Measurements from ENCODE around the gene SIPA1L3. TPM values are rescaled to one million over a fixed set of nuclear protein-coding genes. Genes with fewer than 3 reads are reported as not detected.
A peak's percentile ranks its signal among the peaks of the same experiment; 100 is the strongest.

Gene SIPA1L3
- total RNA-seq, 1 donor from 2014 or later: 9.4 TPM

- DNase-seq (ENCODE audit: low spot score in 2 of 2): no peak
Measured at GRCh38 chr19:38203197-38203596, 296.2 kb downstream of the SIPA1L3 start.

GRCh38 chr19:38204096-38204495 is 297.1 kb downstream of the SIPA1L3 start:
- FAIRE-seq: no peak
- DNase-seq (ENCODE audit: low spot score in 2 of 2): no peak

More at GRCh38 chr19:38203197-38203596, 296.2 kb downstream of the SIPA1L3 start:
- no peak for FAIRE-seq

GRCh38 chr19:38204728-38205127 is 297.7 kb downstream of the SIPA1L3 start:
- FAIRE-seq (no peak), DNase-seq (ENCODE audit: low spot score in 2 of 2) (no peak)

- FAIRE-seq (no peak), DNase-seq (ENCODE audit: low spot score in 2 of 2) (no peak)
Measured at GRCh38 chr19:38206006-38206745, 299.2 kb downstream of the SIPA1L3 start.

GRCh38 chr19:38206928-38207327 is 299.9 kb downstream of the SIPA1L3 start:
- DNase-seq (ENCODE audit: low spot score in 2 of 2) (no peak), FAIRE-seq (no peak)

GRCh38 chr19:38207543-38207942 is 300.5 kb downstream of the SIPA1L3 start:
- DNase-seq (ENCODE audit: low spot score in 2 of 2) (no peak), FAIRE-seq (no peak)

GRCh38 chr19:38208571-38208970 is 301.6 kb downstream of the SIPA1L3 start:
- FAIRE-seq (no peak), DNase-seq (ENCODE audit: low spot score in 2 of 2) (no peak)

GRCh38 chr19:38209152-38209551 is 302.1 kb downstream of the SIPA1L3 start:
- DNase-seq (ENCODE audit: low spot score in 2 of 2) (no peak), FAIRE-seq (no peak)

- DNase-seq (ENCODE audit: low spot score in 2 of 2): peak; percentile 69 to 76
- no peak for FAIRE-seq
Measured at GRCh38 chr19:38209671-38210457, 302.9 kb downstream of the SIPA1L3 start.

- FAIRE-seq: no peak
- peak; percentile 75 to 86 for DNase-seq (ENCODE audit: low spot score in 2 of 2)
Measured at GRCh38 chr19:38210458-38210987, 303.5 kb downstream of the SIPA1L3 start.

GRCh38 chr19:38211151-38211591 is 304.2 kb downstream of the SIPA1L3 start:
- no peak for FAIRE-seq
- DNase-seq (ENCODE audit: low spot score in 2 of 2): no peak

GRCh38 chr19:38211766-38212165 is 304.8 kb downstream of the SIPA1L3 start:
- no peak for FAIRE-seq
- no peak for DNase-seq (ENCODE audit: low spot score in 2 of 2)

- DNase-seq (ENCODE audit: low spot score in 2 of 2): no peak
- no peak for FAIRE-seq
Measured at GRCh38 chr19:38213469-38213868, 306.5 kb downstream of the SIPA1L3 start.

- DNase-seq (ENCODE audit: low spot score in 2 of 2) (no peak), FAIRE-seq (no peak)
Measured at GRCh38 chr19:38213911-38214625, 307.1 kb downstream of the SIPA1L3 start.

GRCh38 chr19:38216785-38217641 is 310.0 kb downstream of the SIPA1L3 start:
- FAIRE-seq (no peak), DNase-seq (ENCODE audit: low spot score in 2 of 2) (no peak)

GRCh38 chr19:38218204-38218603 is 311.2 kb downstream of the SIPA1L3 start:
- FAIRE-seq (no peak), DNase-seq (ENCODE audit: low spot score in 2 of 2) (no peak)

GRCh38 chr19:38219221-38219620 is 312.2 kb downstream of the SIPA1L3 start:
- no peak for FAIRE-seq
- DNase-seq (ENCODE audit: low spot score in 2 of 2): no peak

GRCh38 chr19:38221421-38221820 is 314.4 kb downstream of the SIPA1L3 start:
- FAIRE-seq (no peak), DNase-seq (ENCODE audit: low spot score in 2 of 2) (no peak)

- no peak for DNase-seq (ENCODE audit: low spot score in 2 of 2)
- no peak for FAIRE-seq
Measured at GRCh38 chr19:38221919-38222830, 315.2 kb downstream of the SIPA1L3 start.
